Effector memory CD4-positive, alpha-beta T cell (primary cell): ENCODE data around the gene CALD1.

Experiments used
- DNase-seq, 3 donors: peaks; one replicate each; pipeline ENCODE4 v3.0.0-alpha.2; 2020
- H3K27ac ChIP-seq: 2 replicates; pipeline ENCODE4 v1.7.0; 2013; ENCODE audit warnings: mild to moderate bottlenecking, low read length, moderate library complexity; ENCODE audit not compliant: insufficient read depth, poor library complexity, severe bottlenecking
- H3K27me3 ChIP-seq: replicated peaks from 2 replicates; pipeline ENCODE4 v1.7.0; 2013; ENCODE audit warnings: mild to moderate bottlenecking, low read length; ENCODE audit not compliant: insufficient read depth, control insufficient read depth, poor library complexity, severe bottlenecking
- H3K36me3 ChIP-seq: 2 replicates; pipeline ENCODE4 v1.7.0; 2013; ENCODE audit warnings: mild to moderate bottlenecking, low read length, moderate library complexity; ENCODE audit not compliant: control insufficient read depth, insufficient read depth
- H3K4me1 ChIP-seq: 2 replicates; pipeline ENCODE4 v1.7.0; 2013; ENCODE audit warnings: low read length, mild to moderate bottlenecking; ENCODE audit not compliant: control insufficient read depth, insufficient read depth, poor library complexity, severe bottlenecking
- H3K4me3 ChIP-seq: 2 replicates; pipeline ENCODE4 v1.7.0; 2013; ENCODE audit warnings: low read length, low read depth, mild to moderate bottlenecking; ENCODE audit not compliant: insufficient read depth, poor library complexity, severe bottlenecking
- H3K9me3 ChIP-seq: 2 replicates; pipeline ENCODE4 v1.7.0; 2013; ENCODE audit warnings: mild to moderate bottlenecking, low read length, moderate library complexity; ENCODE audit not compliant: control insufficient read depth

Gene CALD1

GRCh38 chr7:134761266-134761665 is 18.2 kb upstream of the CALD1 start:
- no peaks in the 10 kb centered on the region for H3K27me3 ChIP-seq
- no peaks in the 10 kb centered on the region for H3K4me1 ChIP-seq
- H3K4me3 ChIP-seq, result no peak overlapping the region
- H3K36me3 ChIP-seq, result no peaks in the 10 kb centered on the region
- DNase-seq, result no peak
- H3K27ac ChIP-seq, result no peak overlapping the region
- no peaks in the 10 kb centered on the region for H3K9me3 ChIP-seq

- no peak overlapping the region for H3K4me3 ChIP-seq
- DNase-seq, result no peak
- H3K4me1 ChIP-seq, result no peaks in the 10 kb centered on the region
- no peaks in the 10 kb centered on the region for H3K9me3 ChIP-seq
- H3K36me3 ChIP-seq, result no peaks in the 10 kb centered on the region
- H3K27me3 ChIP-seq, result no peaks in the 10 kb centered on the region
- H3K27ac ChIP-seq, result no peak overlapping the region
These were observed 15.5 kb upstream of the CALD1 start for GRCh38 chr7:134763960-134764359.

- H3K4me1 ChIP-seq, result no peaks in the 10 kb centered on the region
- H3K27me3 ChIP-seq, result no peaks in the 10 kb centered on the region
- no peak overlapping the region for H3K27ac ChIP-seq
- no peaks in the 10 kb centered on the region for H3K36me3 ChIP-seq
- no peaks in the 10 kb centered on the region for H3K9me3 ChIP-seq
- H3K4me3 ChIP-seq, result no peak overlapping the region
- DNase-seq, result no peak
These were observed 15.1 kb upstream of the CALD1 start for GRCh38 chr7:134764365-134764764.

GRCh38 chr7:134766779-134767519 is 12.5 kb upstream of the CALD1 start:
- no peak overlapping the region for H3K27ac ChIP-seq
- no peak overlapping the region for H3K4me3 ChIP-seq
- no peaks in the 10 kb centered on the region for H3K27me3 ChIP-seq
- DNase-seq, result no peak
- no peaks in the 10 kb centered on the region for H3K36me3 ChIP-seq
- H3K9me3 ChIP-seq, result no peaks in the 10 kb centered on the region
- no peaks in the 10 kb centered on the region for H3K4me1 ChIP-seq

GRCh38 chr7:134767520-134768168 is 11.8 kb upstream of the CALD1 start:
- Histone ChIP-seq H3K4me3 (no peak overlapping the region), H3K4me1 (no peaks in the 10 kb centered on the region), H3K36me3 (no peaks in the 10 kb centered on the region), H3K9me3 (no peaks in the 10 kb centered on the region), H3K27me3 (no peaks in the 10 kb centered on the region), H3K27ac (no peak overlapping the region)
- no peak for DNase-seq

- Histone ChIP-seq H3K36me3 (no peaks in the 10 kb centered on the region), H3K4me3 (no peak overlapping the region), H3K9me3 (no peaks in the 10 kb centered on the region), H3K27me3 (no peaks in the 10 kb centered on the region), H3K4me1 (no peaks in the 10 kb centered on the region), H3K27ac (no peak overlapping the region)
- no peak for DNase-seq
These were observed 11.2 kb upstream of the CALD1 start for GRCh38 chr7:134768243-134768642.

- no peak overlapping the region for H3K4me3 ChIP-seq
- H3K27me3 ChIP-seq, result no peaks in the 10 kb centered on the region
- no peaks in the 10 kb centered on the region for H3K9me3 ChIP-seq
- no peak overlapping the region for H3K27ac ChIP-seq
- H3K36me3 ChIP-seq, result no peaks in the 10 kb centered on the region
- no peaks in the 10 kb centered on the region for H3K4me1 ChIP-seq
- DNase-seq, result no peak
These were observed 8.8 kb upstream of the CALD1 start for GRCh38 chr7:134770676-134771075.

GRCh38 chr7:134771111-134771510 is 8.3 kb upstream of the CALD1 start:
- Histone ChIP-seq H3K9me3 (no peaks in the 10 kb centered on the region), H3K27ac (no peak overlapping the region)
- no peak for DNase-seq

GRCh38 chr7:134771889-134772288 is 7.5 kb upstream of the CALD1 start:
- Histone ChIP-seq H3K4me1 (no peaks in the 10 kb centered on the region), H3K4me3 (no peak overlapping the region), H3K27me3 (no peaks in the 10 kb centered on the region), H3K9me3 (no peaks in the 10 kb centered on the region), H3K27ac (no peak overlapping the region), H3K36me3 (no peaks in the 10 kb centered on the region)
- DNase-seq, result no peak

More at GRCh38 chr7:134771111-134771510, 8.3 kb upstream of the CALD1 start:
- Histone ChIP-seq H3K4me1 (no peaks in the 10 kb centered on the region), H3K4me3 (no peak overlapping the region), H3K36me3 (no peaks in the 10 kb centered on the region), H3K27me3 (no peaks in the 10 kb centered on the region)

- Histone ChIP-seq H3K9me3 (no peaks in the 10 kb centered on the region), H3K4me3 (no peak overlapping the region), H3K27ac (no peak overlapping the region), H3K27me3 (no peaks in the 10 kb centered on the region), H3K36me3 (no peaks in the 10 kb centered on the region), H3K4me1 (no peaks in the 10 kb centered on the region)
- DNase-seq, result no peak
These were observed 7.0 kb upstream of the CALD1 start for GRCh38 chr7:134772401-134772800.
